ENCODE results near the gene UBE2D1.
A peak's percentile ranks its signal among the peaks of the same experiment; 100 is the strongest.
"Not testable (repeated sequence)": the region's sequence is repeated elsewhere in the genome, so short reads cannot be mapped to it uniquely, and the experiment has no call there.

Gene UBE2D1

DNA sequence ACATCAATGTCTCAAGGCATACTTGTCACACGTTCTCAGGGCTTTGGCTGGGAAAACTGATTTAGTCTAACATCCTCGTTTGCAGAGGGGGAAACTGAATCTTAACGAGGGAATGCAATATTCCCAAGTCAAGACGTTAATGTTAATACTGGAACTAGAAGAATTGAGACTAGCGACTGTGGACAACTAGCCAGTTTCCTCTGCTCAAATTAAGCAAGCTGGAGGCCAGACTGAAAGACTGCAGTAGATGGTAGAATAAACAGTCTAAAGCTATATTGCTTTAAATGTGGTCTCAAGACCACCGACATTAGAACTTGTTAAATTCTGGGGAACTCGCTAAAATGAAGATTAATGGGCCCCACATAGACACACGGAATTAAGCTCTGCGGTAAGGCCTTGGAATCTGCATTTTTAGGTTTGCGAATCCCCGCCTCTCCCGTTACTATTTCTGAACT lies 49.8 kb downstream of the UBE2D1 start:
- DNase-seq = no peak

DNA sequence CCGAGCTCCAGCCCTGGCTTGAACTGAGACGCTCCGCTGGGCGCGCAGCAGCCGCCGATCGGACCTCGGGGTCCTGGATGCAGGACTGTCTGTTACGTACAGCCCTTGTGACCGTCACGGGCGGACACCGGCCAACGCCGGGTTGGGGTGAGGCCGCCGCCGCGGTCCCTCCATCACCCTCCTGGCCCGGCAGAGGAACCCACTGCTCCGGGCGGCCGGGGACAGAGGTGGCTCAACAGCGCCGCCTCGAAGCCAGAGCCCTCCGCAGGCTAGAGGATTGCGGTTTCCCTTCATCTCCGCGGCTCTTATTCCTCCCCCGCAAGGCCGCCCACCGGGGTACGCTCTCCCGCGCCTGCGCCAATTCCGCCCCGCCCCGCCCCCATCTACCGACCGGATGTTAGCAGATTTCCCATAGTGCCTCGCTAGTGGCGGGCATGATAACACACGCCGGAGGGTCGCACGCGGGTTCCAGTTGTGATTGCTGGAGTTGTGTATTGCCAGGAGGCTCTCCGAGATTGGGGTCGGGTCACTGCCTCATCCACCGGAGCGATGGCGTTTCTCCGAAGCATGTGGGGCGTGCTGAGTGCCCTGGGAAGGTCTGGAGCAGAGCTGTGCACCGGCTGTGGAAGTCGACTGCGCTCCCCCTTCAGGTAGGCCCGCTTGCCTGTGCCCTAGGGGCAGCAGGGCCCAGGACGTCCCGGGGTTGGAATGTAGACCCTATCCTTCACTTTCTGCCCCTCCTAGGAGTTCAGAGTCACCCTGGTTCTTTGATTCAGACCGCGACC lies 50.4 kb downstream of the UBE2D1 start, which contains the start of gene TFAM:
TSS of gene TFAM (plus strand) at position 412 of the 785 bp plus-strand sequence. CDS start at position 550, 138 bp downstream.
- DNase-seq = peak; percentile 98

DNA sequence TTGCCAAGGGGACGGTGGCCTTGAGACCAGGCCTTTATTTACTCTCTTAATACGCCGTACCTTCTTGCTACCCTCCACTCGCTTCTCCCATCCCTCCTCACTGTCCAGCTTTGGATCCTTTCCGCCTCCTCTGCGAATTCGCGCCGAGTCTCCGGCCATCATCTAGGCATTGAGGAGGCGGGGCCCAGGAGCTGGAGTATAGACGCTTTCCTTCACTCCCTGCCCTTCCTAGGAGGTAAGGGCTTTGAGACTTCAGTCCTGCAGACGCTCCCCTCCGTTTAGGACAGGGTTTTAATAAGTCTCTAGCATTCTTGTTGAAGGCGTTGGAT lies 50.9 kb downstream of the UBE2D1 start:
- no peak for DNase-seq

DNA sequence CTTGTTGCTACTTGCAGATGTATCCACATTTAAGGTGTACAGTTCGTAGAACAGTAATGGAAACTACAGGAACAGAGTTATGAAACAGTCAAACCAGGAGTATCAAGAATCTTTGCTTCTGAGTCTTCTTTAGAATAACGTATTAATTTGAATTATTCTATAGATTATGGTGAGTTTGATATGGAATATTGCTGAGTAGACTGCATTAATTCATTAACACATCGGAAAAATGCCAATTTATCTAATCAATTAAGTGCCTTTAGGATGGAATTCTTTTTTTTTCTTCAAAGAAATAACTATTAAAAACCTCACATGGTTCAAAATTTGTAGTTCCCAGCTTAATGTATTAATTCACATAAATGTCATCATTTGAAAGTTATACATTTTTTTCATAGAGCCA lies 54.2 kb downstream of the UBE2D1 start:
- no peak for DNase-seq

DNA sequence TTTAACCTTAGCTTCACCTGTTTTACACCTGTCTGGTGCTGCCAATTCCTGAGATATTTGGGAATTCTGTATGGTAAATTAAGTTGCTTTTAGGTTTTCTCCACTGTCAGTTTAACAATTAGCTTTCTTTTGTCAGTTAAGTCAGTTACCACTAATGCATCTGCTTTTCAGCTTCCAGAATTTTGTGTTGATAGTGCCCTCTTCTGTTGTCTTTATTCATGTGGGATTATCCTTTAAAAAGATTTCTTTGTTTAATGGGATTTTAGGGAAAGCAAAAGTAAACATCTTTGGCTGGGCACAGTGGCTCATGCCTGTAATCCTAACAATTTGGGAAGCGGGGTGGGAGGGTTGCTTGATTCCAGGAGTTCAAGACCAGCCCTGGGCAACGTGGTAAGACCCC lies 58.5 kb downstream of the UBE2D1 start:
- DNase-seq = no peak

GRCh38 chr10:58394471-58394870 lies 59.7 kb downstream of the UBE2D1 start:
- DNase-seq = no peak

GRCh38 chr10:58396057-58396456 lies 61.3 kb downstream of the UBE2D1 start:
- DNase-seq = no peak

DNA sequence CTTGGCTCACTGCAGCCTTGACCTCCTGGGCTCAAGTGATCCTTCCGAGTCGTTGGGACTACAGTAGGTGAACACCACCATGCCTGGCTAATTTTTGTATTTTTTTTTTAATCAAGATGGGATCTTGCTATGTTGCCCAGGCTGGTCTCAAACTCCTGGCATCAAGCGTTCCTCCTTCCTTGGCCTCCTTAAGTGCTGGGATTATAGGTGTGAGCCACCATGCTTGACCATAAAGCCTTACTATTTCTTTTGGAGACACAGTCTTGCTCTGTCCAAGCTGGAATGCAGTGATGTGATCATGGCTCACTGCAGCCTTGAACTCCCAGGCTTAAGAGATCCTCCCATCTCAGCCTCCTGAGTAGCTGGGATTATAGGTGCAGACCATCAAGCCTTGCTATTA lies 63.0 kb downstream of the UBE2D1 start:
- no peak for DNase-seq

DNA sequence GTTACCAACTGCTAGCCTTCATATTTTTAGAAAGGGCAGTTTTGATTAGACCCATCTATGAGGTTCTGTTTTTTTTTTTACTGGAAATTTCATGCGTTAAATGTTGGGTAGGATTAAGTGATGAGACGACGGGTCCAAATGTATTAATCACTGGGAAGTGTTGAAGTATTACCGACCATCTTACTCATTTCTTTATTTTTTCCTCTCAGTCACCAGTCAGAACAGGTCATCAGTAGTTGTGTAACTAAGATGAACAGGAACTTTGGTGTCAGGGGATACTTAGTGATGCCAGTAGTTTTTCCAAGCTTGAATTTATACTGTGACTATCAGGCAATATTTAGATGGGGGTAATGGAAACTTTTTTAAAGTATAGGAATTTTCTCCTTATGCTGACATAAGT lies 64.6 kb downstream of the UBE2D1 start:
- DNase-seq = no peak

- no peak for DNase-seq
Measured at GRCh38 chr10:58400609-58401008, 65.8 kb downstream of the UBE2D1 start.

DNA sequence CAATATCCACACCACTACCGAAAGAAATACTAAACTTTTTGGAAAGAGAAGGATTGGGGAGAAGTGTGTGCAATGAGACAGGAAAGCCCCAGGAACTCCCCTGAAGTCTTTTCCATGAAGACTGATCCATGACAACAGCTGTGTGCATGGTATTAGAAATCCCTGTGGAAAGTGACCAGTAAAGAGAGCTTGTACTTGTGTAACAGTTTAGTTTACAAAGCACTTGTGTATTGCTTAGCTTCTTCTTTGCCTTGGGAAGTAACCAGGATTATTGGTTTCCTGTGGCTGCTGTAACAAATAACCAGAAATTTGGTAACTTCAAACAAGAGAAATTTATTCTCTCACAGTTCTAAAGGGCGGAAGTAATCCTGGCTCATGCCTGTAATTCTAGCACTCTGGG lies 69.2 kb downstream of the UBE2D1 start:
- no peak for DNase-seq

DNA sequence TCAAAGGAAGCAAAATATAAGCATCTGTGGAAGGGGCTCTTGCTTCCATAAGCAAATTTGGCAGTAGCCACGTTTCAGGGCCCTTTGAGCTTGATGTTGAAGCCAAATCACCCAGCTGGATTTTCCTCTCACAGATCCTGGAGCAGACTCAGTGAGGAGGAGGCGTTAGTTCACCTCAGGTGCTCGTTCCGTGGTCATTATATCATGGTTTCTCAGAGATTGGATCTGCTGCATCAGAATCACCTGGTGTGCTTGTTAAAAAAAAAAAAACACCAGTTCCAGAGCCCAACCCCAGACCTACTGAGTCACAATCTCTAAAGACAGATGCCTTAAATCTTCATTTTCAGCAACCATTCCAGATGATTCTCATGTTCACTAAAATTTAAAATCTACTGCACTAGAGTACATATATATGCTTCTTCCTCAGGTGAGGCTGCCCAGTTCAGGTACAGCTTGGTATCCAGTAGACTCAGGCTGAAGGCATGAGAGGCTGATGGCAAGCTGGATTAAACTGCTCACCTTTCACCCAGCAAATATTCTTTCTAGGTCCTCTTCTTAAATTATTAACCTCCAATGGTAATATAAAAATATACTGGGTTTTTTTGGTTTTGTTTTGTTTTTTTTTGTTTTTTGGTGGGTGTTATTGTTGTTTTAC lies 75.3 kb downstream of the UBE2D1 start:
- no peak for DNase-seq

DNA sequence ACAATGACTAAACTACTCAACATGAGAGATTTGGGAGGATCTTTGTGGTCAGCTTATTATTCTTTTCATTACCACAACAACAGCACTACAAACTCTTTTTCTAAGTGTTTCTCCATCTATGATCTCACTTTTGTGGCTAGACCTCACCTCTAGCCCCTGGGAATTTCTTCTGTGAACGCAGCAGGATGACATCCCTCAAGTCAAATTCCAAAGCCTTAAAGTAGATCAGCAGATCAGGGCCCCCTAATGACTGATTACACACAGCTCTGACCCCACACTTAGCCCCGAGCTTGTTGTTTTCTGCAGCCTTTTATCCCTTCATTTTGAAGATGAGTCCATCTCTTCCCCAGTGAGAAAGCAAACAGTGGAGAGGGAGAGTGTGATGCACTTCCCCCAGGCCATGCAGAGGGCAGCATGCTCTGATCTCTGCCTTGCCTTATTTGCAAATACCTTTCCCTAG lies 77.7 kb downstream of the UBE2D1 start:
- DNase-seq = no peak

DNA sequence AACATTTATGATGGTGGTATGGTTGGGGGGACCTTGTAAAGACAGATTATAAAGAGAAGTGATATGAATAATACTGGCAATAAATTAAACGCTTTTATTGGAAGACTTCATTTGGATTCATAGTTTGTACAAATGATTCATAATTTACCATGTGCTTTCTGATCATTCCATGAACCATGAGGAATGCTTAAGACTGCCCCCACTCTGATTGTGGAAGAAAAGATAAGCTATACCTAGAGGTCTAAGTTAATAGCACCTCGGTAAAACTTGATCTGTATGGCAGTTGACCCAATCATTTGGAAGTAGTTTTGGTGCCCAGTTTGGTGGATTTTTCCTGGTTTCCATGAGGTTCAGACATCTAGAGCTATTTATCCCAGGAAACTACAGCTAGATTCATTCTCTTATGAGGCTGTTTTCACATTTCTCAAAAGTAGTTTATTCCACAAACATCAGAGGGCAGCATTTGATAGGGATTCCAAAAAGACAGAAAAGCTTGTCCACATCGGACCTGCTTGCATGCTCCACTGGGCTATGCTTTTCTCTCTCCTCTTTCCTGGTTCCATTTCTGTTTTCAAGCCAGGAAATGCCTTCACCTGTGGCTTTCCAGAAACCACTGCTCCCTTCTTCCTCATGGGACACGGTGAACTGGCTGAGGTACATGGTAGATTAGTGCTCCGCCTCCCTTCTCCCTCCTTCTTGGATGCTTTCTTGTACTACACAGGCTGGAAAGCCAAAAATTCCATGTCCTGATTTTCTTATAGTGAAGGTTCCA lies 79.7 kb downstream of the UBE2D1 start:
- no peak for DNase-seq

DNA sequence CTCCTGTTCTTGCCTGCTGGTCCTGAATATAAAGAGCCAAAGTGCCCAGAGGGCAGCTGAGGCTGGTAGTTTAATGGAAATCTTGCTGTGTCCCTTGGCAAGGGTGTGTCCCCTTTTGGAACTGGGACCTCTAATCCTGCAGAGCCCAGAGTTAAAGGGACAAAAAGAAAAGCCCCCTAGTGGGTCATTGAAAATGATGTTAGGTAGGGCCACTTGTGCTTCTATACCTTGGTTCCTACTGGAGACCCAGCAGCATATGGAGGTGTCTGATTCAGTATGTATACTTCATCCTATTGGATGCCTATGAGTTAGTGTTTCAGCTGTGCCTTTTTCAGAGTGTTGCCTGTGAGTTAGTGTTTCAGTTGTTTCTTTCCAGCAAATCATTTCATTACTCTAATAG lies 81.0 kb downstream of the UBE2D1 start:
- no peak for DNase-seq

DNA sequence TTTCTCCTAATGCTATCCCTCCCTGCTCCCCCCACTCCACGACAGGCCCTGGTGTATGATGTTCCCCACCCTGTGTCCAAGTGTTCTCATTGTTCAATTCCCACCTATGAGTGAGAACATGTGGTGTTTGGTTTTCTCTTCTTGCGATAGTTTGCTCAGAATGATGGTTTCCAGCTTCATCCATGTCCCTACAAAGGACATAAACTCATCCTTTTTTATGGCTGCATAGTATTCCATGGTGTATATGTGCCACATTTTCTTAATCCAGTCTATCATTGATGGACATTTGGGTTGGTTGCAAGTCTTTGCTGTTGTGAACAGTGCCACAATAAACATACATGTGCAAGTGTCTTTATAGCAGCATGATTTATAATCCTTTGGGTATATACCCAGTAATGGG lies 83.1 kb downstream of the UBE2D1 start:
- not testable (repeated sequence) for DNase-seq

Data from activated T-cell treated with anti-CD3 and anti-CD28 coated beads for 4 hours (primary cell).